Caki2 (cell line): ENCODE measurements around the gene SLC12A5. TPM values are rescaled to one million over a fixed set of nuclear protein-coding genes. Genes with fewer than 3 reads are reported as not detected.
A peak's percentile ranks its signal among the peaks of the same experiment; 100 is the strongest.

Experiments
- DNase-seq: peaks from one replicate; pipeline ENCODE4 v3.0.0-alpha.2; 2015; ENCODE audit warnings: low read depth
- in situ Hi-C: cut with HindIII; loops from 2 replicates; pipeline ENCODE4 v1.10.0; 2016; ENCODE audit warnings: low sequenced_read_pairs, low pct_unique_long_range_greater_than_20kb, mixed read lengths
- total RNA-seq: library from RNA; depleted of rRNA; stranded (reverse); fragments of >200 nt; shearing (Covaris generic); gene quantifications from 2 replicates; pipeline ENCODE4 v1.2.3, GENCODE V29; 2014; ENCODE audit warnings: low replicate concordance

Gene SLC12A5
- total RNA-seq, 1 experiment from 2014 or later: 7.9 TPM

DNA sequence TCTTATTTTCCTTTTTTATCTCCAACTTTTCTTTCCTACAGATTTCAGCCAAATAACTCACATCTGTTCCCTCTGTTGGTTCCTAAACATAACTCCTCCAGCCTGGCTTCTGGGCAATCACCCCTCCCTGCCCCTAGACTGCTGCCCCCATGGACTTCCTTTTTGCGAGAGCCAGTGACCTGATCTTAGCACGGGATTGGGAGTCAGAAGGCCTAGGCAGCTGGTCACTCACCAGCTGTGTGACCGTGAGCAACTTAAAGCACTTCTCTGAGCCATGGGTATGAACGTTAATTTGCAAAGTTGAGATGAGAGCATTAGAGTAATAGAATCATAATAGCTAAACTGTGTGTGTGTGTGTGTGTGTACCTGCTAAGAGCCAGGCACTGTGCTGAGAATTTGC is 24.8 kb upstream of the SLC12A5 start:
- in situ Hi-C loops: no loop called here

DNA sequence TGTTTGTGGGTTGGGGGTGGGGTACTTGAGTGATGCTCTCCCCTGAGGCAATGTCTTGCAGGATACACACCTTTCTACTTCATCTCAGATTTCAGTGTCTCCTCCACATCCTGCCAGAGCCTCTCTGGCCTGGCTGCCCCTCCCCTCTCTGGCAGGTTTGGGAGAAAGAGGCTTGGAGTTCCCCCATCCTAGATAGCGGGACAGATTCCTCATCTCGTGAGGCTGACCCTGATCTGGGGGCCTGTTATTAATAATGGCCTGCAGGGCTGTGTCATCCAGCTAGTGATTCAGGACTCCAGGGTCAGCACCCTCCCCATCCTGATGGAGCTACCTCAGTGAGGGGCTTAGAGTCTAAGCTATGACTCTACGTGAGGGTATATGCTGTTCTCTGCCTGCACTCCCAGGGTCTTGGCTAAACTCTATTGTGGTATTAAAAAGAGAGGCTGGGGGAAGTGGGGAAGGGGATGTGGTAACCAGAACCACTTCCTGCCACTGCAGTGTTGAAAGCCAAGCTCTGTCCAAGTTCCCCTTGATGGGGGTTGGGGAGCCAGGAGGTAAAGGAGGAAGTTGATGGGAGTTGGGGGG is 24.0 kb upstream of the SLC12A5 start:
- in situ Hi-C loops: no loop called here
- DNase-seq: no peak

More for the DNA sequence above, 24.8 kb upstream of the SLC12A5 start:
- DNase-seq: no peak

DNA sequence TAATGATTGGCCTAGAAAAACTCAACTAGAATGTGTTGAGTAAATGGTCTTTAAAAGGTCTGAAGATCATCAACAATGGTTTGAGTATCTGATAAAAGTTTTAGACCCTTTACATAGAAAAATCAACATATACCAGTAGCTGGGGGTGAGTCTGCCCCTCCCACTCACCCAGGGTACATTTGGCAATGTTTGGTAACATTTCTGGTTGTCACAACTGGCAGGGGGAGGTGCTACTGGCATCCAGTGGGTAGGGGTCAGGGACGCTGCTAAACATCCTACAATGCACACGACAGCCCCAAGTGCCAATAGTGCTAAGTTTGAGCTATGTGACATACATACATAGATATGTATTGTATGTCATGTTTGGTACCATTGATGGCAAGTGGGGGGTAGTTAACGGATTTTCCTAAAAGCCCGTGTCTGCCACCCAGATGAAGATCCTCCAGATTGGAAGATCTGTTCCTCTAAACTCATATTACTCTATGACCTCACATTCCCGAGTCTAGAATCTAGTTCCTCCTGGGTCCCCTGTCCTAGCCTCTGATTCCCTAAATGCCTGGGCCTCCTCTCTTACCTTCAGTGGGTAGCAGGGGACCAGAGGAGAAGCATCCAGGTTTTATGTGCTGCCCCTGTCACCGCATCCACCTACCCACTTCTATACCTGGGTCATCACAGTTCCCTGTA is 22.9 kb upstream of the SLC12A5 start:
- in situ Hi-C loops: no loop called here
- DNase-seq: no peak

DNA sequence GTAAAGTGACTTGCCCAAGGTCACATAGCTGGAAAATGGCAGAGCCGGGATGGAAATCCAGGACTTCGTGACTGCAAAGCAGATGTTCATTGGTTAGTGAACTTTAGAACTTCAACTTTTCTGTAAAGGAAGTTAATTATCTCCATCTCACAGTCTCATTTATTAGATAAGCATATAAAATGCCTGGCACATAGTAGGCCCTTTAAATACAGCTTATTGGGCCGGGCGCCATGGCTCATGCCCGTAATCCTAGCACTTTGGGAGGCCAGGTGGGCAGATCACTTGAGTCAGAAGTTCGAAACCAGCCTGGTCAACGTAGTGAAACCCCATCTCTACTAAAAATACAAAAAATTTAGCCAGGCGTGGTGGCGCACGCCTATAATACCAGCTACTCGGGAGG is 22.1 kb upstream of the SLC12A5 start:
- in situ Hi-C loops: no loop called here
- no peak for DNase-seq

DNA sequence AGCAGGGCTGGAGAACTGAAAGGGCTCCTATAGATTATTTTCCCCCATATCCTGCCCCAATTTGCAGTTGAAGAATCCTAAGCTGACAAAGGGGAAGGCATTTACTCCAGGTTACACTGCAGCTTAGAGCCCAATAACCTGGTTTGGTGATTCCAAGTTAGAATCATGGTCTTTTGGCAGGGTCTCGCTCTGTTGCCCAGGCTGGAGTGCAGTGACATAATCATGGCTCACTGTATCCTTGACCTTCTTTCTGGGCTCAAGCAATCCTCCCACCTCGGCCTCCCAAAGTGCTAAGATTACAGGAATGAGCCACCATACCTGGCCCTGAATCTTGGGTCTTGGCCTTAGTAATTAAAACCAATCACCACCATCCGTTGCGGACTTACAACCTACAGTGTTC is 21.3 kb upstream of the SLC12A5 start:
- in situ Hi-C loops: no loop called here
- DNase-seq: no peak

DNA sequence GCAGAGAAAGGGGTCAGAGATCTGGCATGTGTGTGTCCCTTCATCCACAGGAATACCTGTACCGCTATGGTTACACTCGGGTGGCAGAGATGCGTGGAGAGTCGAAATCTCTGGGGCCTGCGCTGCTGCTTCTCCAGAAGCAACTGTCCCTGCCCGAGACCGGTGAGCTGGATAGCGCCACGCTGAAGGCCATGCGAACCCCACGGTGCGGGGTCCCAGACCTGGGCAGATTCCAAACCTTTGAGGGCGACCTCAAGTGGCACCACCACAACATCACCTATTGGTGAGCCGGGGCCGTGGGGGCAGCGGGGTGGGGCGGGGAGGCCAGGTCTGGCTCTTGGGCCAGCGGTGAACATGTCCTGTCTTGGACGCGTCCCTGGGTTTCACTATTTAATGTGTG is 19.2 kb upstream of the SLC12A5 start:
- in situ Hi-C loops: no loop called here

DNA sequence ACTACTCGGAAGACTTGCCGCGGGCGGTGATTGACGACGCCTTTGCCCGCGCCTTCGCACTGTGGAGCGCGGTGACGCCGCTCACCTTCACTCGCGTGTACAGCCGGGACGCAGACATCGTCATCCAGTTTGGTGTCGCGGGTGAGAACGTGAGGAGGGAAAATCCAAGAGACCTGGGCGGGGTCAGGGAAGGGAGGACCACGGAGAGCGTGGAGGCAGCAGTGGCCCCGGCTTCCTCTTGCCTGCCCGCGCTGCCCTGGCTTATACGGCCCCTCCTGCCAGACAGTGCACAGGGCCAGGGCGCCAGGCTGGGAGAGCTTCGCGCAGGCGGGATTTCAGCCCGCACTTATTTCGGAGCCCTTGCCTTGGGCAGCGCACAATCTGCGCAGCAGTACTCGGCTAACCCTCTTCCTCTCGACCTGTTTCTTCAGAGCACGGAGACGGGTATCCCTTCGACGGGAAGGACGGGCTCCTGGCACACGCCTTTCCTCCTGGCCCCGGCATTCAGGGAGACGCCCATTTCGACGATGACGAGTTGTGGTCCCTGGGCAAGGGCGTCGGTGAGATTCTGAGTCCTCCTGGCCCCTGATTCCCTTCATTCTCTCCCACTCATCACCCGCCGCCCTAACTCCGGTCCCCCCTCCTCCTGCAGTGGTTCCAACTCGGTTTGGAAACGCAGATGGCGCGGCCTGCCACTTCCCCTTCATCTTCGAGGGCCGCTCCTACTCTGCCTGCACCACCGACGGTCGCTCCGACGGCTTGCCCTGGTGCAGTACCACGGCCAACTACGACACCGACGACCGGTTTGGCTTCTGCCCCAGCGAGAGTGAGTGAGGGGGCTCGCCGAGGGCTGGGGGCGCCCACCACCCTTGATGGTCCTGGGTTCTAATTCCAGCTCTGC is 18.3 kb upstream of the SLC12A5 start:
- in situ Hi-C loops: no loop called here

More for the DNA sequence above, 19.2 kb upstream of the SLC12A5 start:
- no peak for DNase-seq

DNA sequence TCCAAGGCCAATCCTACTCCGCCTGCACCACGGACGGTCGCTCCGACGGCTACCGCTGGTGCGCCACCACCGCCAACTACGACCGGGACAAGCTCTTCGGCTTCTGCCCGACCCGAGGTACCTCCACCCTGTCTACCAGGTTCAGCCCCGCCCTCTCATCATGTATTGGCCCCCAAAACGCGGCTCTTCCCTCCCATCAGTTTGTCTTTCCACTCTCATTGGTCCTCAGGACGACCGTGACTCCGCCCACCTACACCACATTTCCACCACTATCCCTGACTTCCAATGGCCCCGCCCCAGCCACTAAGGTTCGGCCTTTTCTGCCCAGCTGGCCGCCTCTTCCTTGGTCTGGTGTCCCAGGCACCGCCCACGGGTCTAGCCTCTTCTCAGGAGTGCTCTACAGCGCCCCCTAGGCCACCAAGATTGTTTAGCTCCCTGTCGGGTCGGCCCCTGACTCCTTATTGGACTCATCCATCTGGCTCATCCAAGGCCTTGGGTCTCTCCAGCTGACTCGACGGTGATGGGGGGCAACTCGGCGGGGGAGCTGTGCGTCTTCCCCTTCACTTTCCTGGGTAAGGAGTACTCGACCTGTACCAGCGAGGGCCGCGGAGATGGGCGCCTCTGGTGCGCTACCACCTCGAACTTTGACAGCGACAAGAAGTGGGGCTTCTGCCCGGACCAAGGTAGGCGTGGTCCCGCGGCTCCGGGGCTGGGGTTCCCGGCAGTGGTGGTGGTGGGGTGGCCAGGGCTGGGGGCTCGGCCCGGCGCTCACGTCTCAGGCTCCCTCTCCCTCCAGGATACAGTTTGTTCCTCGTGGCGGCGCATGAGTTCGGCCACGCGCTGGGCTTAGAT is 17.2 kb upstream of the SLC12A5 start:
- in situ Hi-C loops: no loop called here

More for the DNA sequence above, 18.3 kb upstream of the SLC12A5 start:
- DNase-seq: no peak

DNA sequence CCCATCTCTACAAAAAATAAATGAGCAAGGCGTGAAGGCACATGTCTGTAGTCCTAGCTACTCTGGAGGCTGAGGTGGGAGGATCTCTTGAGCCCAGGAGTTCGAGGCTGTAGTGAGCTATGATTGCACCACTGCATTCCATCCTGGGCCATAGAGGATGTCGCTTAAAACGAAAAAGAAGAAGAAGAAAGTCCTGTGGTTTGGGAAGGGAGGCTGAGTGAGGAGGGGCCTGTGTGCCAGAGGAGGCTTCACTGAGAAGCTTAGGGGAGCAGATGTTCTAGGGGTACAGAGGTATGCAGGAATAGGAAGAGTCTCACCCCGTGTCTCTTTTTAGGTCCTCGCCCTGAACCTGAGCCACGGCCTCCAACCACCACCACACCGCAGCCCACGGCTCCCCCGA is 16.1 kb upstream of the SLC12A5 start:
- DNase-seq: no peak
- in situ Hi-C loops: no loop called here

More for the DNA sequence above, 17.2 kb upstream of the SLC12A5 start:
- DNase-seq: peak; percentile 98

DNA sequence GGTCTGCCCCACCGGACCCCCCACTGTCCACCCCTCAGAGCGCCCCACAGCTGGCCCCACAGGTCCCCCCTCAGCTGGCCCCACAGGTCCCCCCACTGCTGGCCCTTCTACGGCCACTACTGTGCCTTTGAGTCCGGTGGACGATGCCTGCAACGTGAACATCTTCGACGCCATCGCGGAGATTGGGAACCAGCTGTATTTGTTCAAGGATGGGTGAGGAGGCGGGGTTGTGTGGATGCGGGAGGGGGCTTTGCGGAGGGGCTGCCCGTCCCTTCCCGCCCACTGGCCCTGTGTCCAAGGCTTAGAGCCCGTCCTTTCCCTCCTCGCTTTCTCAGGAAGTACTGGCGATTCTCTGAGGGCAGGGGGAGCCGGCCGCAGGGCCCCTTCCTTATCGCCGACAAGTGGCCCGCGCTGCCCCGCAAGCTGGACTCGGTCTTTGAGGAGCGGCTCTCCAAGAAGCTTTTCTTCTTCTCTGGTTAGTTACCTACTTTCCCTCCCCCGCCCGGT is 15.6 kb upstream of the SLC12A5 start:
- DNase-seq: no peak
- in situ Hi-C loops: no loop called here

DNA sequence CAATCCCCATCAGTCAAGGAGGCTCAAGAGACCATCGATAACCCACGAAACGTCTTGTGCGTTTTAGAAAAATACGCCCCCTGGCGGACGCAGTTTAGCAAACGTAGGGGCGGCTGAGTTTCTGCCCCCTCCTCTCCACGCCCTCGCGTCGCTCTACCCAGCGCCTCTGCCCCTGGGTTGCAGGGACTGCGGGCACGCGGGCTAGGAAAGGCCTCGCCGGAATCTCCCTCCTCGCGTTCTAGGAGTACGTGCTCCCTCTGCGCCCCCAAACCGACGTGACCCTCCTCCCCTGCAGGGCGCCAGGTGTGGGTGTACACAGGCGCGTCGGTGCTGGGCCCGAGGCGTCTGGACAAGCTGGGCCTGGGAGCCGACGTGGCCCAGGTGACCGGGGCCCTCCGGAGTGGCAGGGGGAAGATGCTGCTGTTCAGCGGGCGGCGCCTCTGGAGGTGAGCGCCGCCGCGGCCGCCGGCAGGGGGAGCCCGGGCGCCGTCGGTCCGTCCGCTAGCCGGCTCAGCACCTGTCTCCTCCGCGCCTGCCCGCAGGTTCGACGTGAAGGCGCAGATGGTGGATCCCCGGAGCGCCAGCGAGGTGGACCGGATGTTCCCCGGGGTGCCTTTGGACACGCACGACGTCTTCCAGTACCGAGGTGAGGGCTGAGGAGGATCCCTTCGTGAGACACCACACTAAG is 15.0 kb upstream of the SLC12A5 start:
- in situ Hi-C loops: no loop called here
- peak; percentile 75 for DNase-seq

DNA sequence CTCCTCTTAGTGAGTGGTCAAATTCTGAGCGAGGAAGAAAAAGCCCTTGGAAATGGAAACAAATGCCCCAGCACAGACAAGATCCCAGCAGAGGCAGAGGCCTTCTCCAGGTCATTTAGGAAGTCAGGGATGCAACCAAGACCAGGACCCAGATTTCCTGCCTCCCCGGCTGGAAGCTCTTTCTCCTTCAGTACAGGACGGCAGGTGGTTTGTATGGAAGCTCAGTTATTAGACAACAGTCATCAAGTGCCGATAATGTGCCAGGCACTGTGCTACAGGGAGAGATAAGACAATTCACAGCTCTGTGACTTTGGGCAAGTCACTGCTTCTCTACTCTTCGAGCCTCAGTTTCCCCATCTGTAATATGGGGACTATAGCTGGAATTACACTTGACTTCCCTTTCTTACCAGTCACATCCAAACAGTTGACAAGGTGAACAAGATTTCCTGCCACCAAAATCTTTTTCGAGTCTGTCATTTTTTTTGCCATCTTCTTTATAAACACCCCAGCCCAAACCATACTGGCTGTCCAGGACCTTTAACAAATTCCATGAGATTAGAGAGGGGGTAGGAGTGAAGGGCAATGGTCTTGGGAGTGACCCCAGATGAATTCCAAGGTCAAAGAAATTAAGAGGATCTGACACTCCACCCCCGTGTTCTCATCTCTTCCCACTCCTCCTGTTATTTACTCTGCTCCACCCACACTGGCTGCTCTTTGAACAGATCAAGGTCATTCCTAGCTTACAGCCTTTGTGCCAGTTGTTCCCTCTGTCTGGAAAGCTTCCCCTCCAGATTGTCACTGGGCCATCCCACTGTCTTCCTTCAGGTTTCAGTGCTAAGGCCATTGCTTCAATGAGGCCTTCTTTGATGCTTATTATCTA is 14.3 kb upstream of the SLC12A5 start:
- in situ Hi-C loops: no loop called here
- no peak for DNase-seq

DNA sequence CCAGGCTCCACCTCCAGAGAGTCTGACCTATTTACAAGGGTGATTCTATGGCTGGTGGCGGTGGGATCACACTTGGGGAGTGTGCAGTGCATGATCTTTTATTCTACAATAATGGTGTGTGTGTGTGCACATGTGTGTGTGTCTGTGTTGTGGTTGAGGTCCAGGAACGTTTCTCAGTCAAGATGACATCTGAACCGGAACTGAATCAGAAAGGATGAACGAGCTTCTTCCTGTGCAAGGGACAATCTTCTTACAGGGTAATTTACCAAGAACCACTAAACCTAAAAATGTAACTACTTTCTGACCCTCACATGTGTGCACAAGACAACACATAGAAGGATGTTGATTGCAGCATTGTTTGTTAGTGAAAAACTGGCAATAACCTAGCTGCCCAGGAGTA is 11.7 kb upstream of the SLC12A5 start:
- DNase-seq: no peak
- in situ Hi-C loops: no loop called here

DNA sequence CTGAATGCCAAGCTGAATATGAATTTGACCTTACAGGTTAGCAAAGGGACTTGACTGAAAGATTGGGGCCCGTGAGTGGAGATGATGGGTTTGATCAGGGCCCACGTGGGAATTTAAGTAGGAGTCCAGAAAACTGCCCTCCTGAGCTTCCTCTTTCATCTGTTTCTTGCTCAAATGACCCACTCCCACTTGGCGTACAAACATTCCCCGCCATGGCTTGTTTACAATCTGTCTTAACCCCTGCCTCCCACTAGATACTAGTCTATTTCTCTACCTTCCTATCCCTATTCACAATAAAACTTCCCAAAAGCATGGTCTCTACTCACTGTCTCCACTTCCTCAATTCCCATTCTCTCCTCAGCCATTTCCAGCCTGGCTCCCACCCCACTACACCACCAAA is 10.9 kb upstream of the SLC12A5 start:
- no peak for DNase-seq
- in situ Hi-C loops: no loop called here

DNA sequence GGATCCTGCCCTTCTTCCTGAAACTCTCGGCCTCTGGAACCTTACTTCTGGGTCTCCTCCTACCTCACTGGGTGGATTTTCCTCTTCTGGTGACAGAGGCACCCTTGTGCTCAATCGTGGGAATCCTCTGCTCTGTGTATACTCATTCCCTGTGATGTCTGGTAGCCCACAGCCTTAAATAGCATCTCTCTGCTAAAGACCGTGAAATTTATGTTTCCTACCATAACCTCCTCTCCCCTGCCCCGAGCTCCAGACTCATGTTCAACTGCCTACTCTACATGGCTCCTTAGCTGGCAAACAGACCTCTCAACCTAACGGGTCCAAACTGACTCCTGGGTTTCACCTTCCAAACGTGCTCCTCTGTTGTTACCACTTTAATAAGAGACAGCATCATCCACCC is 10.4 kb upstream of the SLC12A5 start:
- in situ Hi-C loops: no loop called here
- no peak for DNase-seq

DNA sequence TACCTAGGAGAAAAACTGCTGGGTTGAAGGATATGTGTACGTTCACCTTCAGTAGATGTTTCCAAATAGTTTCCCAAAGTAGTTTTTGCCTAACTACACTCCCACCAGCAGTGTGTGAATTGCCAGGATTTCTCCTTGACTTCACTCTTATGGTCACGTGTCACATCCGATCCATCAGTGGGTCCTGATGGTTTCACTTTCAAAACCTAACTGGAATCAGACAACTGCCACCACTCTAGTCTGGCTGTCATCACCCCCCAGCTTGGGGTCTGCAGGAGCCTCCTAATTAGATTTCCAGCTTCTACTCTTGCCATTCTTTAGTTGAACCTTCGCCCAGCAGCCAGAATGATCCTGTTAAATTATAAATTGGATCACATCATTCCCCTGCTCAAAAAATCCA is 8.5 kb upstream of the SLC12A5 start:
- no peak for DNase-seq
- in situ Hi-C loops: no loop called here
